ENCODE measurements around the gene TCF23.

Gene TCF23

DNA sequence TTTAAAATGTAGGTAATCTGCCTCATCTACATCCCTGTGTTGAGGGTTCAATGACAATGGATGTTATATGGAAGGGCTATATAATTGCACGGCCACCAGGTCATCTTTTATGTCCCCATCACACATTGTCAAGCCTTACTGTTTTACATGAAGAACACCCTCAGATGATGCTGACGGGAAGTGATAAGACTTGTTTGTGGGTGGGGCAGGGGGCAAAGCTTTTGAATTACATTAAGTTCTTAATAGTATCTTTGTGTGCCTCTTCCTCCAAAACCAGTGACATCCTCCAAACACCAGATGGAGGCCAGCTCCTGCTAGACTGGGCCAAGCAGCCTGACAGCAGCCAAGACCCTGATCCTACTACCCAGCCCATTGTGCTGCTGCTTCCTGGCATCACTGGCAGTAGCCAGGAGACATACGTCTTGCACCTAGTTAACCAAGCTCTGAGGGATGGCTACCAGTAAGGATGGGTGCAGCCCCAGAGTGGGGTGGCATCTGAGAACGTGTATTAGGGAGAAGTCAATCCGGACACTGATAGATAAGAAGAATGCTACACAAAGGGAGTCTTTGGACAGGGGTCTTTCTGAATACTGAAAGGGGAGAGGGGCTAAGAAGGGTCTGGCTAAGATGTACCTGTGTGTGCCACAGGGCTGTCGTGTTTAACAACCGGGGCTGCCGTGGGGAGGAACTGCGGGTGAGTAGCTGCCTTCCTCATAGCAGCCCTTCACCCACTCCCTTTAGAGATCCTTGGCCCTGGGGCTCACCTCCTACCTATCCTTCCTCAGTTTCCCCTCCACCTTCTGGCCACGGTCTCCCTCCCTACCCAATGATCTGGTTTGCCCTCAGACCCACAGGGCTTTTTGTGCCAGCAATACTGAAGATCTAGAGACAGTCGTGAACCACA lies 19.9 kb upstream of the TCF23 start:
- no peak for DNase-seq

DNA sequence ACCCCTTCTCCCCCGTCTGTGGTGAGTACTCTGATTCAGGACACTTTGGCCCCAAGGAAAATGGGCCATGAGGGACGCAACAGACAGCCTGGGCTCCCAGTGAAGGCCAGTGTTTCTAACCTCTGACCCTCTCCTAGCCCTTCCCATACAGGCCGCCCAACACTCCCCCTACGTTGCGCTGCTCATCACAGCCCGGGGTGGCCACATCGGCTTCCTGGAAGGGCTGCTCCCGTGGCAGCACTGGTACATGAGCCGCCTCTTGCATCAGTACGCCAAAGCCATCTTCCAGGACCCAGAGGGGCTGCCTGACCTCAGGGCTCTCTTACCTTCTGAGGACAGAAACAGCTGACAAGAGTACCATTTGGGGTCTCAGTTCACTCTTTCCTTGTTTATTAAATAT lies 18.4 kb upstream of the TCF23 start:
- DNase-seq, result no peak

DNA sequence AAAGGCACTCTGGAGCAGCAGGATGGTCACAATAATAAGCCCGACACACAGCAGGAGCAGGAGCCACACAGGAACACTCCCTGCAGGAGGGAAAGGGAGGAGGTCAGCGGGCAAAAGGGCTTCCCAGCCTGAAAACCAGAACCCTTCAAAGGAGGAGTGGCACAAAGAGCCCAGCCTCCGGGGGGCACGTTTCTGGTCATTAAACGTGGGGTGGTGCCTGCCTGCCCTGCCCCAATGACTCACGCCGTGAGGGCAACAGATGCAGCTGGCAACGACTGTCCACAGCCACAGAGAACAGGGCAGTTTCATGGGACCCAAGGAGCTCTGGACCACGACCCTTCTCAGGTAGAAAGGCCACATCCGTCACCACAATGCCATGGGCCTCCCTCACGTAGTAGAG lies 17.4 kb upstream of the TCF23 start:
- DNase-seq, result no peak

DNA sequence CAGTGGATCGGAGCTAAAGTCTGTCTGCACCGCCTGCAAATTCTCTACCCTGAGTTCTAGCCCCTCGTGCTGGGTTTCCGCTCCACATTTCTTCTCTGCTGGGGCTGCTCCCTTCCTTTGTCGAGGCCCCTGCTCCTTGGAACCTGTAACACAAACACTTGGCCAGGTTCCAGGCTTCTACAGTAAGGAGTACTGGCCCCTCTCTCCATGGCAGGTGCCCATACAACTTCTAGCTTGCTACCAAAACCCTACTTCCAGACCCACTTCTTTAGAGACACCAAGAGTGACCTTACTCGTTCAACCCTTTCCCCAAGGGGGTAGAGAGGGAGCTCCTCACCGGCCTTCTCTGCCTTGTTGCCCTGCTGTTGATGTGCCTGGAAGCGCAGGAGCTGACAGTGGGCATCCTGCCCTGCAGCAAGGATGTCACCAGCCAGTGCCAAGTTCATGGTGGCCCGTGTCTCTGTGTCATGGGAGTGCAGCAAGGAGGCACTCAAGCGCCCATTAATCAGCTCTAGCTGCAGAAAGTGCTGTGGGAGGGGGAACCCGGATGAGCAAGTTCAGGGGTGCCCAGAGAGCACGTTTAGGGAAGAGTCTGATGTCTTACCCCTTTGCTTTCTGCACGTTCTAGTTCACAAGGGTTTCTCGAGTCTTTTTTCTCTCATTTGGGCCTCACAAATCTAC lies 15.5 kb upstream of the TCF23 start:
- no peak for DNase-seq

DNA sequence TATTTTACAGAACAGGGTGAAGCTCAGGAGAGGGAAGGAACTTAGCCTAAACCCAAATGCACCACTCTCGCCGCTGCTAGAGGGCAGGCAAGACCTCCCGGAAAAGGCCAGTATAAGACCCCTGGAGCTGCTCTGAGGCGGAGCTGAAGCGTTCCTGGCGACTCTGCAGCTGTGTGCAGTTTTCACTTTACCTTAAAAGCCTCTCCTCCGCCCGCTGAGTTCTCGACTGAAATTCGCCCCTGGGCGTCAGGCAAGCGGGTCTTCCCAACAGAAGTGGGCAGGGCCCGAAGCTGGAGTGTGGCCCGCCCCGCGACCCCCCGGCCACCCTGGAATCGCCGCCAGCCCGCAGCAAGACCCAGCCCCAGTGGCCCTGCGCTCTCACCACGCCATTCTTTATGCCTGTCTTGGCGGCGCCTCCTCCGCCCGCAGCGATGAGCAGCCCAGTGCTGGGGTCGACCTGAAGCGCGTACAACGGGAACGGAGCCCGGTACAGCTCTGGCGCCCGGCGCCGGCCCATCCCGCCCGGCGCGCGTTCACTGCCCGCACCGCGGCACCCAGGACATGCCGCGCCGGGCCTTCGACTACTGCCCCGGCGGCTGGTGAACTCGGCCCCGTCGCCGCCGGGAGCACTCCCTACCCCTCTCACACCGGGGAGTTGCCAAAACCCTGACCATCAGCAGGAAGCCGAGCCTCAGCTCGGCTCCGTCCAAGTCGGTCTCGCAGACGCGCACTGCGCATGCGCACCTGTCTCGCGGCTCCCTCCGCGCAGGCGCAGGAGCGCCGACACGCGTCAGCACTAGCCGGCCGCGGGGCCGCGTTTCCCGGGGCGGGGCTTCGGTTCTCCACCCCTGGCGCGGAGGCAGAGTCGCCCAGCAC lies 14.7 kb upstream of the TCF23 start, which contains the start of gene PREB:
Gene PREB (minus strand): TSS at position 732 of the 876 bp plus-strand sequence. CDS start 215 bp downstream, at position 517.
- DNase-seq, result peak; percentile 96

DNA sequence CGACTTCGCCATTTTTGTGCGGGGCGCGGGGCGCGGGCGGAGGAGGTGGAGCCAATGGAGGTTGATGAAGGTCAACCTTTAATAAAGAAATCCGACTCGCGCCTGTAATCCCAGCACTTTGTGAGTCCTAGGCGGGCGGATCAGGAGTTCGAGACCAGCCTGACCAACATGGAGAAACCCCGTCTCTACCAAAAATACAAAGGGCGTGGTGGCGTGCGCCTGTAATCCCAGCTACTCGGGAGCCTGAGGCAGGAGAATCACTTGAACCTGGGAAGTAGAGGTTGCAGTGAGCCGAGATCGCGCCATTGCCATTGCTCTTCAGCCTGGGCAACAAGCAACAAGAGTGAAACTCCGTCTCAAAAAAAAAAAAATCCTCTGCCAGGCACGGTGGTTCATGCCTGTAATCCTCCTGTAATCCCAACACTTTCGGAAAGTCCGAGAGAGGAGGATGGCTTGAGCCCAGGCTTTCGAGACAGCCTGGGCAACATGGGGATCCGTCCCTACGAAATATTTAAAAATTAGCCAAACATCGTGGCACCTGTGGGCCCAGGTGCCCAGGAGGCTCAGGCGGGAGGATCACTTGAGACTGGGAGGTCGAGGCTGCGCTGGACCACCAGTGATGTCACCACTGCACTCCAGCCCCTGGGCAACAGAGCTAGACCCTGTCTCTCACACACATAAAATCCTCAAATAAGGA lies 13.9 kb upstream of the TCF23 start:
- no peak for DNase-seq

DNA sequence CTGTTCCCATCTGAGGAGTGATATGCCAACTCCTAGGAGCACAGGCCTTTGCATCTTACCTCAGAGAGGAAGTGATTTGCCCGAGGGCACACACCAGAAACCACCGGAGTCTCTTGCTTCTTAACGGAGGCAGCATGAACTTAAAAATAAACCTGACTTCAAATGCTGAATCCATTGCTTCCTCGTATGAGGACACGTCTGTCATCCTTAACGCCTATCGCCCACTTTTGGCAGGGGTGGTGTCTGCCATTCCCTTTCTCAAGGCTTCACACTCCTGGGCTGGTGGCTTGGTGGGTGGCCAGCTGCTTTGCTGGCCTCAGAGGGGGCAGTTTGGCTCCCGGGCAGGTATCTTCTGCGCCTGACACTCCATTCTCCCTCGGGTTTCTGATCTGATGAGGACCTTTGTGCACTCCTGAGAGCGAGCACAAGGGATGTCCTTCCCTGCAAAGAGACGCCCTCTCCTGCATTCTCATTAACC lies 13.3 kb upstream of the TCF23 start:
- DNase-seq, result no peak

DNA sequence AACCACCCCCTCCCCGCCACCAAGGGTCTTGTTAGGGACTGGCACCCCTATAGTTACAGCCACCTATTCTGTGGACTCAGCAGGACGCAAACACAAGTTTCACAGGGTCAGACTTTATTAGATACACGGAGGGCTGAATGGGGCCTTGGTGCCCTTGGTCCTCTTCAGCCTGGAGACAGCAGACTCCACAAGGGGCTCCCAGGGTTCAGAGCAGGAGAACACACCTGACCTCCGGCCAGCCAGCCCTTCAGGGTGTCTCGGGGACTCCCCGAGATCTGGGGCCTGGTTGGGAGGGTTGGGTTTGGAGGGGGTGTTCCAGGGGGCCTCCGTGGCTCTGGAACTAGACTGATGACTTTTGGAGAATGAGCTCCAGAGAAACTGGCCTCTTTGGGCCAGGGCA lies 12.1 kb upstream of the TCF23 start:
- no peak for DNase-seq

DNA sequence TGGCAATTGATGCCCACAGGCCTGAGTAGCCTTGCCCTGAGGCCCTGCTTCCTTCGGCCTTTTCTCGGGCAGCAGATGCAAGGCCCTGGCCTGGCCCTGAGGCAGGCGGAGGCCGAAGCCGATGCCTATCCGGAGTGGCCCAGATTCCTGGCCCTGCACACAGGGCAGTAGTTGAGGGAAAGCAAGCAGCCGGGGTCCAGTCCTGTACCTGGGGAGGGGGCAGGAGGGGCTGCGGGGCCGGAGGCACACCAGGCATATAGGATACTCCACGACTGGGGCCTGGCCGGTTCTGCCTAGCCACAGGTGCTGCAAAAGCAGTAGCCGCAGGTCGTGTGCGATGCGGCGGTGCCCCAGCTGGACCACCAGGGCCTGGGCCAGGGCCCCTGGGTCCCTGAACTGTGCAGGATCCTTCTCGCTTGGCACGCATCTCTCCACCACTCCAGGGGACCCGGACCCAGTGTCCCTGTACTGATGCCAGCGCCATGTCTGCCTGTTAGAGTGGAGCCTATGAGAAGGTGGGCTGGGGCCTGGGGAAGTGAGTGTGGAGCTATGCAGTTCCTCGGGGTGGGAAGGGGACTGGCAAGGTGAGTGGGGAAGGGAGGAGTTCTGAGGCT lies 11.4 kb upstream of the TCF23 start:
- DNase-seq, result no peak

DNA sequence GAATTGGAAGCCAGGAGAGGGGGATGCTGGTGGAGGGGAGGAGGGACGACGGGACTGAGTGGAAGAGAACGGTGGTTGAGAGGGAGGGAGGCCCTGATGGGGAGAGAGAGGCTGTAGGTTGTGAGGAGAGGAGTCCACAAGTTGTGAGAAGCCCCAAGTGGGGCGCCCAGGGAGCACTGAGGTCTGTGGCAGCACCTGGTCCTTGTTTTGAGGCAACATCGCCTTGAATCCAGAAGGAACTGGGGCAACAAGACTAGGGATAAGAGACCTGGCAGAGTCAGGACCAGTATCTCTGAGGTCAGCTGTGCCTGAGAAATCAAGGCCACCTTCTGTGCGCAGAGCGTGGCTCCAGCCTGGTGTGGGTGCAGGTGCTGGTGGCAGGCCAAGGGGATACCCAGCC lies 10.7 kb upstream of the TCF23 start:
- no peak for DNase-seq

DNA sequence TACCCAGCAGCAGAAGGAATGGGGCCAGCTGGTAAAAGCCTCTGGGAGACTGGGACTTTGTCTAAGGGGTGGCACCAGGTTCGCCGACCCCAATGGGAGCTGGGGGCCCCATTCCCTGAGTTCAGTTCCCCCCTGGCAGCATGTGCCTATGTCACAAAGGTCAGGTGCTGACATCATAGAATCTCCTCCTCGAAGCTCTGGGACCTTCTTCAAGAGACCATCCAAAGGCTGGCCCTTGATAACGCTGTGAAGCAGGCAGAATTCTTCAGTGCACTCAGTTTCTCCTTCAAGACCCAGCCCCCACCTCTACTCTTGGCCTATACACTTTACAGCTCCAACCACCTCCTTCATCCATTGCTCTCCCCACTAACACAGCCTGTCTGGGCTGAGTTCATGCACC lies 9.5 kb upstream of the TCF23 start, which contains the start of gene PRR30:
Gene PRR30 (minus strand): TSS at position 101 of the 400 bp plus-strand sequence. CDS start 1,081 bp downstream, outside the sequence.
- DNase-seq, result no peak

DNA sequence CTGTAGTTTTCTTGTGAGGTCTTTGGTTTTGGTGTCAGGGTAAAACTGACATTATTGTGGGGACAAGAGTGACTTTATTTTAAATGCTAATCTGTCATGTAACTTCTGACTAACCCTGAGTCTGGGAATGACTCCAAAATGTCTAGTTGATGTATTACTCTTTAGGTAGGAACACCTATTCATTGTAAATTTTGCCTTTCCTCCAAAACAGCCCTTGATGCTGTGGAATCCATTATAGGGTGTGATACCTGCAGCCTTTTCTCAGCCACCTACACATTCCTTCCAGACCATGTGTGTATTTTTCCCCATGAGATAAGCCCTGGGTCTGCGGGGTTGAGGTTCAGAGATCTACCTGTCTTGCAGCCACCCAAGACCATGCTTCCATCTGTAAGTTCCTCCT lies 5.5 kb upstream of the TCF23 start:
- DNase-seq, result no peak

DNA sequence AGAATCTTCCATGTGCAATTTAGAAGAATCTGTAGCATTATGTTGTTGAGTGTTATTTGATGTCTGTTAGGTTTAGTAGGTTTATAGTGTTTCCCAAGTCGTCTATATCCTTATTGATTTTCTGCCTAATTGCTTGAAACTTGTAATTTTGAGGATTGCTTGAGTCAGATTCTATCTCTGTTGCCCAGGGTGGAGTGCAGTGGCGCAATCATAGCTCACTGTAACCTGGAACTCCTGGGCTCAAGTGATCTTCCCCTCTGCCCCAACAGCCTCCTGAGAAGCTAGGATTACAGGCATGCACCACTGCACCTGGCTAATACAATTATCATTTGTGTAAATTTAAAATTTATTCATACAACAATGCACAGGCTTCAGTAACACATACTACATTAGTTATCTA lies 3.1 kb upstream of the TCF23 start:
- no peak for DNase-seq

DNA sequence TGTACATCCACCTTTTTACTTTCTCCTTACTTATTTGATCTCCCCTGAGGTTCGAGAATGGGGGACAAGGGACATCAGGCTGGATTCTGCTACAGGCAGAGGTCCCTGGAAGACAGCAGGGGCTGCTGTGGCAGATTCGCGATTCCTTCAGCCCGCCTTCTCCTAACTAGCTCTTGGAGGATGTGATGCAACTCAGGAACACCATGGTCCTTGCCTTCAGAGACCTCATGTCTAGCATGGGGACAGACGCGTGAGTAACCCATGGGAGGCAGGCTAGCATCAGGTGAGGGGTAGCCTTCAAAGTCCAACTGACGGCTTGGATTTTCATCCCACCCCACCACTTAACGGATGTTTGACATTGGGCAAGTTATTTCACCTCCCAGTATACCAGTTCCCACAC lies 869 bp upstream of the TCF23 start:
- no peak for DNase-seq

DNA sequence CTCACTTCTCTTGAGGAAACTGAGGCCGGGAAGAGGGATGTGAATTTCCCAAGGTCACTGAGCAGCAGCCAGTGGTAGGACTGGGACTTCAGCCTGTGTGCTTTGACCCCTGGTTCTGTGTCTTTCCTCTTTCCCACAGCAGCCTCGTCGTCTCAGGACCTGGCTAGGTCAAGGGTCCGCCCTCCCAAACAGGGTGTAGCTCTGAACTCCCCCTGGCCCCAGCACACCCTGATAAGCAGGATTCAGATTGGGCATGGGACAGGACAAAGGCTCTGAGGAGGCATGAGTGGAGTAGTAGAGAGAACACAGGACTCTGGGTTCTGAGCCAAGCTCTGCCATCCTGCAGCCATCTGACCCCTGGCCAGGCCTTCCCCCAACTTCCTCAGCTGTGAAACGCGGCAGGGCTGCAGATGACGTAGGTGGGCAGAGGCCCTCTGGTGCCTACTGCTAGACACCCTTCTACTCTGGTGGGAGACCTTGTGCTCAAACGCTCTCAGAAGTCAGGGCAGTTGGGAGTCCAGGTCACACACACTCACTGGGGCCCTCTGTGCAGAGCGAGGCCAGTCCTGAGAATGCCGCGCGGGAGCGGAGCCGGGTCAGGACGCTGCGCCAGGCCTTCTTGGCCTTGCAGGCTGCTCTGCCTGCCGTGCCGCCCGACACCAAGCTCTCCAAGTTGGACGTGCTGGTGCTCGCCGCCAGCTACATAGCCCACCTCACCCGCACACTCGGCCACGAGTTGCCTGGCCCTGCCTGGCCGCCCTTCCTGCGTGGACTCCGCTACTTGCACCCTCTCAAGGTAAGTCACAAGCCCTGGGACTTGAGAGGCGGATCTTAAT lies 984 bp downstream of the TCF23 start:
- no peak for DNase-seq

DNA sequence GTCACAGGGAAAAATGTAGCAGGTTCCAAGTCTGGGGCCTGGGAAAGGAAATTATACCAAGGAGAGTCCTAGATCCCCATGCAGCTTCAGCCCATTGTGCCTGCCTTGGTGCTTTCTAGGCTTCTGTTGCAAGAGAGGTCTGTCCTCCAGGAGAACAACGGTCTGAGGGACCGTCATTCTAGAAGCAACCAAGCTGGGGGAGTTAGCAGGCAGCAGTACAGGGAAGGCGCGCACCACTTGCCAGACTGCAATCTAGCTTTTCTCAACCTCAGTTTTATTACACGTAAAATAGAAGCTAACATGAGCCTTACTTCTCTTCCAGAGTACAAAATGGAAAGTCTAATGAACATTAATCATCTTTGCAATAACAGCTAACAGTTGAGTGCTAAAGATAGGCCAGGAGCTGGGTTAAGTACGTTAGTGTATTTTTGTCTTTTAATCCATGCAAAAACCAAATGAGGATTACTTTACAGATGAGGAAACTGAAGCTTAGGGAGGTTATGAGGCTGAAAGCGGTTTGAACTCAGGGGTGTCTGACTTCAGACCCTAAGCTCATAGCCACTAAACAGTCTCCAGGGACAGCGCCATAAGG lies 1.9 kb downstream of the TCF23 start:
- DNase-seq, result no peak

DNA sequence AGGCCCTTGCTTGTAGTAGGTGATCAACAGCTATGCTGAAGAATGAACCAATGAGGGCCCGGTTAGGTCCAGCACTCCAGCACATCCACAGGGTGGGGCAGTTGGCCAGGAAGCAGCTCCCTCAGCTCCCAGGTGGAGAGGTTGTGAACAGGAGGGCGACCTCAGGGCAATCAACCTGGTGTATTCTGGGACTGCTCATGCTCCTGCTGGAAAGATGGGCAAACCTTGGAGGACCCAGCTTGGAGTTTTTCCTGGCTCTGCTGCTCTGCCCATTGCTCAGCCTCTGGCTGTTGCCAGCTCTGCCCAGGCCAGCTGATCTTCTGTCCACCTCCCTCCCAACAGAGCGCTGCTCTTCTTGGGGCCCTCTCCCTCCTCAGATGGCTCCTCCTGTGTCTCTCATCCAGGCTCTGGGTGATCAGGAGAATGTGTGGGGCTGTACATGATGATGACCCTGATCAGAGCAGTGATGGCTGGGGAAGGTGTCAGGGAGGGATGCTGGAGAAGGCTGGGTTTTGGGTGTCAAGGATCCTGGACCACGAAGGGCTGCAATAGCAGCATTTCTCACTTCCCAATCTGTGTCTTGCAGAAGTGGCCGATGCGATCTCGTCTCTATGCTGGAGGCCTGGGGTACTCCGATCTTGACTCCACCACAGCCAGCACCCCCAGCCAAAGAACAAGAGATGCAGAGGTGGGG lies 3.4 kb downstream of the TCF23 start:
- no peak for DNase-seq

DNA sequence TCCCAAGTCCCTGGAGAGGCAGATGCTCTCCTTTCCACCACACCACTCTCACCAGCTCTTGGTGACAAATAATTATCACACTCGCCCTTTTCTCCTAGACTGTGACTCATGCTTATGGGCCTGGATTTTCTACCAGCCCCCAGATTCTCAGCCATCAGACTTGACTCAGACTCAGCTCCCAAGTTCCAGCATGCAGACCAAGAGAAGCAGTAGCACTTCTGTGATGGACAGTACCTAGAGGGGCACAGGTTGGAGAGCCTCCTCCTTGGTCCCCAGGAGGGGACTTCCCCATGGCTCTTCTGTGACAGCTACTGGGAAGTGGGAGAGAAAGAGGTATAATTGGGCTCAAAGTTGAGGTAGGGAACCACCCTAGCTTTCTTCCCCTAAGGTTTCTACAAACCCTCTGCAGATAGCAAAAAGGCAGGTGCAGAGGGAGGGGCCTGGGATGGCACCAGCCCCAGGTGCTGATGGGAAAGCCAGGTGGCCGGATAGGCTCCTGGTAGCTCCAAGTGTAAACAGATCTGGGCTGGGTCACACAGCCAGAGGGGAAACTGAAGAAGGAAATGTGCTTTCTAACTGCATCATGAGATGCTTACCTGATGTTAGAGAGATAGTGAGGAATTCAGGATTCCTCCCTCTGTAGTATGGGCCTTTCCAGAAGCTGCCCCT lies 4.1 kb downstream of the TCF23 start:
- no peak for DNase-seq

DNA sequence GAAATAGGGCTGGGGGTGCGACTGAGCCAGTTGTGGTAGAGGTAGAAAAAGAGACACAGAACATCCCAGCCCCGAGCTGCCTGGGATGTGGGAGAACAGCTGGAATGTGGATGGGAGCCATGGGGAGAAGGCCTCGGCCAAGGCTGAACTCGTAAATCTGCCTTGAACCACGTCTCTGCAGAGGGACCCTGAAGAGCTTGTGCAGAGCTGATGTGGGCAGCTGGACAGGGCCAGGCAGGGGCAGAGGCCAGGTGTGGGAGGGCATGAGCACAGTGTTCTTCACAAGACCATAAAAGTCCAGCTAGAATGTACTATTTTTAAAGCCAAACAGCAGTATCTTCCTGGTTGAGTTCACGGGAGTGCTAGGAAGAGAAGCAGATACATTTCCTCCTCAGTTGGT lies 5.7 kb downstream of the TCF23 start:
- no peak for DNase-seq
